Uterus (tissue), 4 donors: ENCODE measurements around the gene BSND. TPM values are rescaled to one million over a fixed set of nuclear protein-coding genes. Genes with fewer than 3 reads are reported as not detected.

Experiments used
- DNase-seq, 2 donors: peaks; one replicate each; pipeline ENCODE4 v3.0.0-alpha.2; 2019 to 2020
- H3K27ac ChIP-seq, 2 donors: fragments of 200-600 bp; sonication (generic); 1 replicate in 1 of 2; 2 replicates in 1 of 2; pipeline ENCODE4 v1.5.1; 2016 to 2018
- H3K27me3 ChIP-seq, 2 donors: fragments of 200-600 bp; sonication (generic); one replicate each; pipeline ENCODE4 v1.5.1; 2018 to 2019; ENCODE audit warnings: control low read depth in 1 of 2
- H3K36me3 ChIP-seq, 2 donors: fragments of 200-600 bp; sonication (generic); one replicate each; pipeline ENCODE4 v1.5.1; 2019; ENCODE audit warnings: control low read depth in 1 of 2
- H3K4me1 ChIP-seq, 2 donors: fragments of 200-600 bp; sonication (generic); one replicate each; pipeline ENCODE4 v1.5.1; 2018 to 2019; ENCODE audit warnings: control low read depth in 1 of 2
- H3K4me3 ChIP-seq, 2 donors: fragments of 200-600 bp; sonication (generic); 1 replicate in 1 of 2; 2 replicates in 1 of 2; pipeline ENCODE4 v1.5.1; 2018 to 2019; ENCODE audit warnings: mild to moderate bottlenecking in 1 of 2
- H3K9me3 ChIP-seq, 2 donors: fragments of 200-600 bp; sonication (generic); one replicate each; pipeline ENCODE4 v1.5.1; 2019; ENCODE audit warnings: control low read depth in 1 of 2
- POLR2A ChIP-seq, 2 donors: fragments of 450-650 bp; IDR thresholded peaks; one replicate each; pipeline ENCODE4 v1.6.1; 2016; ENCODE audit warnings: antibody characterized with exemption in 2 of 2, mild to moderate bottlenecking in 1 of 2, moderate library complexity in 1 of 2
- intact Hi-C: fragments of 100-400 bp; cut with DNase I; formaldehyde crosslinking; loops from one replicate; pipeline ENCODE4 v1.15.1; 2023; ENCODE audit warnings: low total_unique reads
- total RNA-seq, 4 donors: library from RNA; depleted of rRNA in 3 of 4; stranded (reverse); fragments of >200 nt in 3 of 4; gene quantifications; one replicate each; pipeline versions ENCODE4 v1.1.0 to v1.2.4, GENCODE V29; 2014 to 2023
- TF ChIP-seq, protein P1 (sequence below), 4 experiments: fragments of 200-600 bp in 2 of 4; fragments of 450-650 bp in 2 of 4; sonication (generic) in 2 of 4; IDR thresholded peaks; one replicate each; pipeline ENCODE4 v1.5.1; 2016 to 2019; ENCODE audit warnings: antibody characterized with exemption in 4 of 4, mild to moderate bottlenecking in 2 of 4, moderate library complexity in 1 of 4
- donor health status: DM: yes; HTN: yes; CAD: no.

Gene BSND
- total RNA-seq, 4 donors from 2014 or later, result not detected

DNA sequence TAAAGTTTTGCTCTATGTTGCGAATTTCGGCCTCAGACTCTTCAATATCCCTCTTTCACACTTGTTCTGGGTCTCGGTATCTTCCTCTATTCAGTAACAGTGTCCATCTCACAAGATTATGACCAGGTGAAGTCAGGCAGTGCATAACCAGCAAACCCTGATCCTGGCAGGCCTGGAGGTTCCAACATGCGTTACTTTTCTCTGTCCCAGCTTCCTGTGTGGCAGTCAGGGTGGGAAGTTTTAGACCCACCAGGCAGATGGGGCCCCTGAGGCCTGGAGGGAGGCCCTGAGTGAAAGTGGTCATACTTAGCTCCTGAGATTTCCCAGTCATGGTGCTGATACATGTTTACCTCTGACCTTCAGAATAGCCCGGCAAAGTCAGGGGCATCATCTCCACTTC is 13.2 kb upstream of the BSND start:
- DNase-seq, result no peak
- Histone ChIP-seq H3K4me1 (no peaks in the 10 kb centered on the region), H3K27ac (no peak overlapping the region), H3K36me3 (no peaks in the 10 kb centered on the region), H3K4me3 (no peak overlapping the region), H3K9me3 (no peaks in the 10 kb centered on the region), H3K27me3 (no peaks in the 10 kb centered on the region)
- intact Hi-C loops, result no loop called here
- TF ChIP-seq POLR2A (IDR thresholded peaks at IDR 0.05), result no peak
- TF ChIP-seq, protein P1, sequence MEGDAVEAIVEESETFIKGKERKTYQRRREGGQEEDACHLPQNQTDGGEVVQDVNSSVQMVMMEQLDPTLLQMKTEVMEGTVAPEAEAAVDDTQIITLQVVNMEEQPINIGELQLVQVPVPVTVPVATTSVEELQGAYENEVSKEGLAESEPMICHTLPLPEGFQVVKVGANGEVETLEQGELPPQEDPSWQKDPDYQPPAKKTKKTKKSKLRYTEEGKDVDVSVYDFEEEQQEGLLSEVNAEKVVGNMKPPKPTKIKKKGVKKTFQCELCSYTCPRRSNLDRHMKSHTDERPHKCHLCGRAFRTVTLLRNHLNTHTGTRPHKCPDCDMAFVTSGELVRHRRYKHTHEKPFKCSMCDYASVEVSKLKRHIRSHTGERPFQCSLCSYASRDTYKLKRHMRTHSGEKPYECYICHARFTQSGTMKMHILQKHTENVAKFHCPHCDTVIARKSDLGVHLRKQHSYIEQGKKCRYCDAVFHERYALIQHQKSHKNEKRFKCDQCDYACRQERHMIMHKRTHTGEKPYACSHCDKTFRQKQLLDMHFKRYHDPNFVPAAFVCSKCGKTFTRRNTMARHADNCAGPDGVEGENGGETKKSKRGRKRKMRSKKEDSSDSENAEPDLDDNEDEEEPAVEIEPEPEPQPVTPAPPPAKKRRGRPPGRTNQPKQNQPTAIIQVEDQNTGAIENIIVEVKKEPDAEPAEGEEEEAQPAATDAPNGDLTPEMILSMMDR (IDR thresholded peaks at IDR 0.05), result no peak

DNA sequence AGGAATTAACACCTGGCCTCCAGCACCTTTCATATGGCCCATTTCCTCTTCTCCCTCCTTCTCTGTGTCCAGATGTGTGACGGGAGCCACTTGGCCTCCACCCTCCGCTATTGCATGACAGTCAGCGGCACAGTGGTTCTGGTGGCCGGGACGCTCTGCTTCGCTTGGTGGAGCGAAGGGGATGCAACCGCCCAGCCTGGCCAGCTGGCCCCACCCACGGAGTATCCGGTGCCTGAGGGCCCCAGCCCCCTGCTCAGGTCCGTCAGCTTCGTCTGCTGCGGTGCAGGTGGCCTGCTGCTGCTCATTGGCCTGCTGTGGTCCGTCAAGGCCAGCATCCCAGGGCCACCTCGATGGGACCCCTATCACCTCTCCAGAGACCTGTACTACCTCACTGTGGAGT is 12.7 kb upstream of the BSND start:
- Histone ChIP-seq H3K4me3 (no peak overlapping the region), H3K27me3 (no peaks in the 10 kb centered on the region), H3K27ac (no peak overlapping the region), H3K9me3 (no peaks in the 10 kb centered on the region), H3K4me1 (no peaks in the 10 kb centered on the region), H3K36me3 (no peaks in the 10 kb centered on the region)
- TF ChIP-seq, protein P1 (IDR thresholded peaks at IDR 0.05), result no peak
- TF ChIP-seq POLR2A (IDR thresholded peaks at IDR 0.05), result no peak
- DNase-seq, result no peak
- intact Hi-C loops, result no loop called here

DNA sequence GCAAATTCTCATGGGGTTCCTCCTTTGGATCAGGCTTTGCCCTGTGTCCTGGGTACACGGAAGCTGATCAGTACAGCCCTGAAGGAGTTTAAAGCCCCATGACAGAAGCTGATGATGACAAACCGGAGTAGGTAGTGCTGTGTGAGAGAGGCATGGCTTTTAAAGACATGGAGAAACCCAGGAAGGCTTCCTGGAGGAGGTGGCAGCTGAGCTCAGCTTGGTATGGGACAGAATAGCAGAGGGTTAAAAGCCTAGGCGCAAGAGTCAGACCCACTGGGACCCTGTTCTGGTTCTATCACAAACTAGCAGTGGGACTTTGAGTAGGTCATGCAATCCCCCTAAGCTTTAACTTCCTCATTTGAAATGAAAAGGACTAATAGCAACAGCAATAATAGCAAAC is 12.2 kb upstream of the BSND start:
- H3K27ac ChIP-seq, result no peak overlapping the region
- H3K9me3 ChIP-seq, result no peaks in the 10 kb centered on the region
- H3K27me3 ChIP-seq, result no peaks in the 10 kb centered on the region
- H3K4me3 ChIP-seq, result no peak overlapping the region
- TF ChIP-seq POLR2A (IDR thresholded peaks at IDR 0.05), result no peak
- TF ChIP-seq, protein P1 (IDR thresholded peaks at IDR 0.05), result no peak
- DNase-seq, result no peak
- no peaks in the 10 kb centered on the region for H3K36me3 ChIP-seq
- intact Hi-C loops, result no loop called here
- H3K4me1 ChIP-seq, result no peaks in the 10 kb centered on the region

DNA sequence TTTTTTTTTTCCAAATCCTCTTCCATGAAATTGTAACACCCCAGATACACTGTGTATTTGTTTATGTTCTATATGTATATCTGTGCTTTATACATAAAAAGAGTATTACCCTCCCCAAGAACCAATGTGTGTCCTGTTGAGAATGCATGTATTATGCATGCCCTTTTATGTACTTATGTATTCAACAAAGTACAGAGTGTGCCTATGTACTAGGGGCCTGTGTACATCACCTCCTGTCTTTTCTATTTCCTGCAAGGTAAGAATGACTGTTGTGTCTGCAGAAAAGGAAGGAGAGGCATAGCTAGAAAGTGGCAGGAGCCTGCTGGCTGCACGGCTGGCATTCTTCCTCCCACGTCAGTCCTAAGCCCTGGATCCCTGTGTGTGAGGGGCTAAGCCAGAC is 11.3 kb upstream of the BSND start:
- Histone ChIP-seq H3K4me3 (no peak overlapping the region), H3K27me3 (no peaks in the 10 kb centered on the region), H3K9me3 (no peaks in the 10 kb centered on the region), H3K27ac (no peak overlapping the region), H3K36me3 (no peaks in the 10 kb centered on the region), H3K4me1 (no peaks in the 10 kb centered on the region)
- intact Hi-C loops, result no loop called here
- no peak for DNase-seq
- TF ChIP-seq, protein P1 (IDR thresholded peaks at IDR 0.05), result no peak
- TF ChIP-seq POLR2A (IDR thresholded peaks at IDR 0.05), result no peak

DNA sequence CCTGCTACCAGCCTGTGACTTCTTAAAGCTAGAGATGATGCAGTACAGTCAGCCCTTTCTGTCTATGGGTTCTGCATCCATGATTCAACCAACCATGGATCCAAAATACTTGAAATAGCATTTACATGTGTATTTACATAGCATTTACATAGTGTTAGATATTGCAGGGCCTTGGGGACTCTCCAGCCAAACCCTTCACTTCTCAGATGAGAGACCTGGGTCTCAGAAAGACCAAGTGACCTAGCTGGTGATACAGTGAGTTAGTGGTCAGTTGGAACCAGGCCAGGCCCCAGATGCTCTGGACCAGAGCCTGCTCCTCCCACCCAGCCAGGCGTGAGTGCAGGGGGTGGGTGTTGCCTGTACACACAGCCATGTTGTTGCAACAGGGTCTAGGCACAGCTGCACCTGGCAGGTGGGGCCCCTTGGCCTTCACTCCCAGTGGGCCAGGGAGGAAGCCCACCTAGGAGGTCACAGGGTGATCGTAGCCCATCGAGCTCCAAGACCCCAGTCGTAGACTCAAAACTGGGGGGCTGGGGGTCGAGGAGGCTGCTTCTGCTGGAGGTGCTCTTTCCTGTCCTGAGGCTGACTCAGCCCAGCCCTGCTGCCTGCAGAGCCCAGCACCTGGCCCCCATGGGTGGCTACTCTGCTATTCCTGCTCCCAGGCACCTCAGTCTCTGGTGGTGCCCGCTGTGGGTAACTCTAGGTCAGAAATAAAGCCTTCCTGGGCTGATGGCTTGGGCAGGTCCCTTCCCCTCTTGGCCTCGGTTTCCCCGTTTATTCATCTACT is 10.6 kb upstream of the BSND start:
- H3K27ac ChIP-seq, result no peak overlapping the region
- no peak overlapping the region for H3K4me3 ChIP-seq
- no peaks in the 10 kb centered on the region for H3K27me3 ChIP-seq
- H3K9me3 ChIP-seq, result no peaks in the 10 kb centered on the region
- no peaks in the 10 kb centered on the region for H3K4me1 ChIP-seq
- no peak for DNase-seq
- H3K36me3 ChIP-seq, result no peaks in the 10 kb centered on the region
- TF ChIP-seq, protein P1 (IDR thresholded peaks at IDR 0.05), result no peak
- no peak for TF ChIP-seq POLR2A (IDR thresholded peaks at IDR 0.05)
- intact Hi-C loops, result no loop called here
